Activated naive CD8-positive, alpha-beta T cell treated with anti-CD3 and anti-CD28 coated beads, Interleukin-2, amount 50 U/mL, for 16 hours (primary cell): Measurements from ENCODE around the gene NANOG.
"Not testable (repeated sequence)": the region's sequence is repeated elsewhere in the genome, so short reads cannot be mapped to it uniquely, and the experiment has no call there.

Experiments used
- DNase-seq: peaks from one replicate; pipeline ENCODE4 v3.0.0-alpha.2; 2020; ENCODE audit warnings: low read depth, low spot score

Gene NANOG

GRCh38 chr12:7788884-7789528 lies at the start of gene NANOG:
NANOG (plus strand) TSS chr12:7789402; CDS start chr12:7789615, 213 bp downstream.
- DNase-seq = not testable (repeated sequence)

DNA sequence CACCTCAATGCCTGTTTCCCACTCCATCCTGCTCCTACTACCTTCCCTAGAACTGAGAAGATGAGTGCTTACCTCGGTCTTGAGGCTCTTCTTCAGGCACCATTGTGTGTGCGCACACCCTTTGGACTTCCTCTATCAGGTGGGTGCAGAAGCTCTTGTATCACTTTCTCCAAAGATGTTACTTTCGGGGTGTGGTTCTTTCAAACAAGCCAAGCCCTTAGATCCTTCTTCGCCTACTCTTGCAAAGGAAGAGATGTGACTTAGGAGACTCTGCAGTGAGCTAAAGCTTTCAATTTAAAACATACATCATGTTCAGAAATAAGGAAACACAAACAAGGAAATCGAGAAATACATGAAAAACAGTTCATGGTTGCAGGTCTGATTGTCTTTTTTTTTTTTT lies 42.0 kb upstream of the NANOG start, which contains the start of gene CLEC4C:
Gene CLEC4C (minus strand): TSS at position 130 of the 400 bp plus-strand sequence. CDS start 27 bp downstream, at position 103.
- DNase-seq = no peak

DNA sequence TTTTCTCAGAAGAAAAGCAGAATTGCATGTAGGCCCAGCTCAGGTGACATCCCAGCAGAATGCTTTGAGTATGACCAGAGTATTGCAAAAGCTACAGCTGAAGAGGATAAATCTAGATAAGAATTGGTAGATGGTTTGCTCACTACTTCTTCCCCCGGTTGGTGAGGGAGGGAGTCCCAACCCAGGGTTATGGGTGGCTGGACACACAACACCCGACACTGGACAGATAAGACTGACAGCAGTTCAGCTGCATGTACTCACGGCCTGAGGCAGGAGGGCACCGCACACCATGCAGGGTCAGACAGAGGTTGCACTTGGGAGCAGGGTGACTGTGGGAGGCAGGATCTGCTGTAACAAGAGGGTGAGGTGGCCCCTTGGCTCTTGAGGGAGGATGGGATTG lies 40.4 kb upstream of the NANOG start:
- no peak for DNase-seq

GRCh38 chr12:7749442-7749841 lies 39.8 kb upstream of the NANOG start:
- no peak for DNase-seq

DNA sequence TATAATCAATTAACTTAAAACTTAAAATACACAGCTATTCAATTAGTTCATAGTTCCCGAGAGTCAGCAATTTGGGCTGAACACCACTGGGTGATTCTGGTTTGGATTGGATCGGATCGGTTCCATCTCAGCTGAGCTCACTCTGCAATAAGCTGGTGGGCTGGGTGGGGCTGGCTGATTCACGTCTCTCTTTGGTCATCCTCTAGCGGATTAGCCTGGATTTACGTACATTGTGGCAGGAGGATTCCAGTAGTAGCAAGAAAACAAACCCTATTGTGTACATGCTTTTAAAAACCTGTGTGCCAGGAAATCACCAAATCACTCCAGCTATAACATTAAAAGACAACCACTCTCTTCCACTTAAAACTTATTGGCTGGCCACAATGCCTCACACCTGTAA lies 38.9 kb upstream of the NANOG start:
- DNase-seq = no peak

DNA sequence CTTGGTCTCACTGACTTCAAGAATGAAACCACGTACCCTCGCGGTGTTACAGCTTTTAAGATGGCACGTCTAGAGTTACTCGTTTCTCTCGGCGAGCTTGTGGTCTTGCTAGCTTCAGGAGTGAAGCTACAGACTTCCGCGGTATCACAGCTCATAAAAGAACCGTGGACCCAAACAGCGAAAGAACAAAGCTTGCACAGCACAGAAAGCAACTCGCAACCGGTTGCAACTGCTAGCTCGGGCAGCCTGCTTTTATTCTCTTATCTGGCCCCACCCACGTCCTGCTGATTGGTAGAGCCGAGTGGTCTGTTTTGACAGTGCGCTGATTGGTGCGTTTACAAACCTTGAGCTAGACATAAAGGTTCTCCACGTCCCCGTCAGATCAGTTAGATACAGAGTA lies 37.8 kb upstream of the NANOG start:
- DNase-seq = no peak

GRCh38 chr12:7751941-7752922 lies 37.0 kb upstream of the NANOG start:
- DNase-seq = not testable (repeated sequence)

- not testable (repeated sequence) for DNase-seq
Observed at GRCh38 chr12:7755668-7756067, 33.5 kb upstream of the NANOG start.

DNA sequence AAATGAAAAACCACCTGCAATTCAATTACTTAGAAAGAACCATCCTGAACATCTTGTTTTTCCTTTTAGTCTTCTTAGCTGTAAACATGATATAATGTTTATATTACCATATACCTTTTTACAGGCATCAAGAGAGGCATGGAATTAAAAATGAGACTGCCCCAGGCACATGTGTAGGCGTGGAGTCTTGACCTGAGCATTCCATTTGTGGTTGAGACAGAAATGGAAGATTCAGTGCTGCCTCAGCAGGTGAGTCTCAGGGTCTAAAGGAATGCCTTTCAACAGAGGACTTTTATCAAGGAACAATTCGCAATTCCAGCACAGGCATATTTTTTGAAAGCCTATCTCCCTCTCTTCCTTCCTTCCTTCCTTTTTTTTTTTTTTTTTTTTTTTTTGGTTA lies 32.2 kb upstream of the NANOG start:
- no peak for DNase-seq

GRCh38 chr12:7758766-7759140 lies 30.4 kb upstream of the NANOG start:
- no peak for DNase-seq

DNA sequence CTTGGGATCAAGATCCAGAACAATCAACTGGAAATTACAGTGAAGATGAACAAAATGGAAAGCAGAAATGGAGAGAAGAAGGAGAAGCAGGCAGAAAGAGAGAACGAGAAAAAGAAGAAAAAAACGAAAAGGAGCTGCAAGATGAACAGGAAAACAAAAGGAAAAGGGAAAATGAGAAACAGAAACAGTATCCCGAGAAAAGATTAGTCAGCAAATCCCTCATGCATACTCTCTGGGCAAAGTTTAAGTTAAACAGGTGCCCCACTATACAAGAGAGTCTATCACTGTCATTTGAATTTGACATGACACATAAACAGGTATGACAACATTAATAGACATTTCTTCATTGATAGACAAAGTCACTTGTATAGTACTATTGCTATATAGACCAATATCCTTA lies 19.2 kb upstream of the NANOG start:
- DNase-seq = no peak

GRCh38 chr12:7781274-7781673 lies 7.9 kb upstream of the NANOG start:
- DNase-seq = no peak

DNA sequence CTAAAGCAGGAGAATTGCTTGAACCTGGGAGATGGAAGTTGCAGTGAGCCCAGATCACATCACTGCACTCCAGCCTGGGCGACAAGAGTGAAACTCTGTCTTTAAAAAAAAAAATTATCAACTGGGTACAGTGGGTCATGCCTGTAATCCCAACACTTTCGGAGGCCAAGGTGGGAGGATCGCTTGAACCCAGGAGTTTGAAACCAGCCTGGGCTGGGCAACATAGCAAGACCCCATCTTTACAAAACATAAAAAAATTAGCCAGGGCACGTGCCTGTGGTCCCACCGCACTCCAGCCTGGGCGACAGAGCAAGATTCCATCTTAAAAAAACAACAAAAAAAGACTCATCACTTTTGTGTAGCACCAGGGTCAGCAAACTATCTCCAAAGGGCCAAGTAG lies 7.1 kb upstream of the NANOG start:
- no peak for DNase-seq

- DNase-seq = not testable (repeated sequence)
Observed at GRCh38 chr12:7783433-7783832, 5.8 kb upstream of the NANOG start.

DNA sequence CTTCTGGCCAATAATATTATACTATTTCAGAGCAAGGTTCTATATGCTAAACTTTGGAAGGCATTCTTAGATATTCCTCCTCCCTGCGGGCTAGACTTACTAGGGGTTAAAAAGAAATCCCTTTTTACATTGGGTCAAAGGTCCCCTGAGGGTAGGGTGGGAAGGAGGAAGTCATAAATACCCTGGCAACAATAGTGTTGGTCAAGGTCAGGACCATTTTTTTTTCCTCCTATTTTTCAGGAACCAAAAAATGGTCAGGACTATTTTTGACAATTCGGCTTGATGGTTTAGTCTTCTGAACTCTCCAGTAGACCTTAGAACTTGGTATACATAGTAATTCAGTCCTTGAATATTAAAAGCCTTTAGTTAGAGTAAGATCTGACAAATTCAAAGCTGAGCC lies 4.5 kb upstream of the NANOG start:
- no peak for DNase-seq

GRCh38 chr12:7787574-7788293 lies 1.5 kb upstream of the NANOG start:
- no peak for DNase-seq

DNA sequence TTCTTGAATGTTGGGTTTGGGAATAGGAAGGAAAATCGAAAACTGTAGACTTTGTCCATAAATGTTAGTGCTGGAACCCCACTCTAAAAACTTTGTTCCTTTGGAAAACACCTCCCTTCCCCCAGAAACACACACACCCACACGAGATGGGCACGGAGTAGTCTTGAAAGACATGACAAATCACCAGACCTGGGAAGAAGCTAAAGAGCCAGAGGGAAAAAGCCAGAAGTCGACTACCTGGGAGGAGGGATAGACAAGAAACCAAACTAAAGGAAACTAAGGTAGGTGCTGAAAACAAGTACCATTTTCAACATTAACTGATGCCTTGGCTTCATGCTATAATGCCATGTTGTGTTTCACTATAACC lies 925 bp upstream of the NANOG start:
- DNase-seq = no peak

DNA sequence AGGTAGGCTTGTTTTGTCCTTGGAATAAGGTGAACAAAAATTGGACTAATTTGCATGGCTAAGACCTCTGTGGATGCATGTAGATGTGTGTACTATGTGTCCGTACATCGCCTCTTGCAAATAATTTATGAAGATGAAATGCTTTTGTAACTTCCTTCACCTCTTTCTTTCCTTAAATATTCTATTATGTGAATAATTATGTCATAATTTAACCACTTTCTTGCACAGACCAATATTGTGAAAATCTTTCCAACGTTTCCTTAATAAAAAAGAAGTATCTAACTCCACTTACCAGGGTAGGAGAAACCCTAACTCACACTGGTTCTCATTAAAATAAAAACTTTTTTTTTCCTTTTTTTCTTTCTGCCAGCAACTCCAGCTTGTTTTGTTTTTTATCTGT lies 4.0 kb downstream of the NANOG start:
- DNase-seq = no peak

GRCh38 chr12:7797269-7797668 lies 8.1 kb downstream of the NANOG start:
- DNase-seq = not testable (repeated sequence)

GRCh38 chr12:7797698-7798398 lies 8.6 kb downstream of the NANOG start:
- DNase-seq = no peak

DNA sequence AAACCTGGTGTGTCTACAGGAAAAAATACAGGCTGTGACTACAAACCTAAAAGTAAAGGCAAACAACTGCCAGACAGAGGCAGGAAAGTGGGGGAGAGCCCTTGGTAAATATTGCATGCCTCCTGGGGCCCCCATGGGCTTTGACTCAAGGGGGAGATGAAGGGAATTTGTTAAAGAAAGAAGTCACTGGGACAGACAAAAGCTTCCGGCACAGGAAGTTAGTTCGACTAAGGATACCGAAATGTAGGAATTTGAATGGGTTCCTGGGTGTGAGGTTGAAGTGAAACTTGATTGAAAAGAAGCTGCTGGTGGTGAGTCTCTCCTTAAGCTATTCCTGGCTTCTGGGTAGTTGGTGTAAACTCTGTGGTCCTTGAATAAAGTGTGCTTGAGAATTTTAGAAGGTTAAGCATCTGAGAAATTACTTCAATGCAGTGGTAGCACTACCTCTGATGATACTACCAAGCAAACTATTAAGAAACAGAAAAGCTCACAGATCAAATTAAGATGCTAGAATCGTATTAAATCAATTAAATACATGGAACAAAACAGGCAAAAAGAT lies 9.6 kb downstream of the NANOG start:
- not testable (repeated sequence) for DNase-seq
